Progenitor cell of endocrine pancreas (in vitro differentiated cells): ENCODE results near the gene PUS3. TPM values are rescaled to one million over a fixed set of nuclear protein-coding genes. Genes with fewer than 3 reads are reported as not detected.

Experiments
- DNase-seq: peaks from one replicate; pipeline ENCODE4 v3.0.0; 2021; ENCODE audit warnings: low spot score; ENCODE audit not compliant: unreplicated experiment
- H3K27ac Mint-ChIP-seq: 2 replicates; pipeline ENCODE4 v1.8.0; 2021; ENCODE audit warnings: mild to moderate bottlenecking, moderate library complexity, mixed read lengths
- H3K27me3 Mint-ChIP-seq: 2 replicates; pipeline ENCODE4 v1.8.0; 2021; ENCODE audit warnings: mixed read lengths
- H3K36me3 Mint-ChIP-seq: 2 replicates; pipeline ENCODE4 v1.8.0; 2022; ENCODE audit warnings: mixed read lengths; ENCODE audit not compliant: insufficient read depth
- H3K4me1 Mint-ChIP-seq: 2 replicates; pipeline ENCODE4 v1.8.0; 2021; ENCODE audit warnings: low read depth, mixed read lengths
- H3K4me3 Mint-ChIP-seq: 2 replicates; pipeline ENCODE4 v1.8.0; 2021; ENCODE audit warnings: low read depth, mild to moderate bottlenecking, moderate library complexity, mixed read lengths
- H3K9me3 Mint-ChIP-seq: 2 replicates; pipeline ENCODE4 v1.8.0; 2021; ENCODE audit warnings: low read depth, mixed read lengths
- long read RNA-seq: library from polyadenylated mRNA; unstranded; transcript quantifications from one replicate; pipeline ENCODE4 v2.0.0, GENCODE V29; 2020
- total RNA-seq: library from RNA; stranded (reverse); gene quantifications from 2 replicates; pipeline ENCODE4 v1.2.1, GENCODE V29; 2021
- TF ChIP-seq, protein P1 (sequence below): fragments of 200-600 bp; sonication (generic); IDR thresholded peaks from one replicate; pipeline ENCODE4 v1.5.0; 2021; ENCODE audit warnings: antibody characterized with exemption, mild to moderate bottlenecking; ENCODE audit not compliant: unreplicated experiment

The PUS3 gene
- total RNA-seq, result 12.4 and 12.7 TPM in 2 replicates
- long read RNA-seq, transcript PUS3-201 (4 exons, 1,843 nt), result major isoform, 62 of 80 reads
- long read RNA-seq, partial matches to known transcripts, result 0 of 80 reads
- long read RNA-seq, other reads (novel, unspliced or antisense), result 9 of 80 reads

- Mint-ChIP-seq H3K36me3 (peaks cover 10% of the 10 kb centered on the region), H3K4me1 (peaks cover 13% of the 10 kb centered on the region), H3K27ac (peak within 1 kb of the TSS; percentile 94), H3K4me3 (peak within 1 kb of the TSS; percentile 98), H3K27me3 (peaks cover 24% of the 10 kb centered on the region), H3K9me3 (no peaks in the 10 kb centered on the region)
- TF ChIP-seq, protein P1, sequence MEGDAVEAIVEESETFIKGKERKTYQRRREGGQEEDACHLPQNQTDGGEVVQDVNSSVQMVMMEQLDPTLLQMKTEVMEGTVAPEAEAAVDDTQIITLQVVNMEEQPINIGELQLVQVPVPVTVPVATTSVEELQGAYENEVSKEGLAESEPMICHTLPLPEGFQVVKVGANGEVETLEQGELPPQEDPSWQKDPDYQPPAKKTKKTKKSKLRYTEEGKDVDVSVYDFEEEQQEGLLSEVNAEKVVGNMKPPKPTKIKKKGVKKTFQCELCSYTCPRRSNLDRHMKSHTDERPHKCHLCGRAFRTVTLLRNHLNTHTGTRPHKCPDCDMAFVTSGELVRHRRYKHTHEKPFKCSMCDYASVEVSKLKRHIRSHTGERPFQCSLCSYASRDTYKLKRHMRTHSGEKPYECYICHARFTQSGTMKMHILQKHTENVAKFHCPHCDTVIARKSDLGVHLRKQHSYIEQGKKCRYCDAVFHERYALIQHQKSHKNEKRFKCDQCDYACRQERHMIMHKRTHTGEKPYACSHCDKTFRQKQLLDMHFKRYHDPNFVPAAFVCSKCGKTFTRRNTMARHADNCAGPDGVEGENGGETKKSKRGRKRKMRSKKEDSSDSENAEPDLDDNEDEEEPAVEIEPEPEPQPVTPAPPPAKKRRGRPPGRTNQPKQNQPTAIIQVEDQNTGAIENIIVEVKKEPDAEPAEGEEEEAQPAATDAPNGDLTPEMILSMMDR, result no peak
- peak; percentile 63 for DNase-seq
These were observed at the start of gene PUS3 for GRCh38 chr11:125902927-125903710. Gene PUS3 (minus strand): TSS chr11:125903206. CDS start chr11:125896284, 6,922 bp downstream.

- no peak for DNase-seq
- H3K36me3 Mint-ChIP-seq, result no peaks in the 10 kb centered on the region
- H3K4me1 Mint-ChIP-seq, result peaks cover 8% of the 10 kb centered on the region
- no peaks in the 10 kb centered on the region for H3K27me3 Mint-ChIP-seq
- no peak overlapping the region for H3K27ac Mint-ChIP-seq
- H3K4me3 Mint-ChIP-seq, result no peak overlapping the region
- H3K9me3 Mint-ChIP-seq, result no peaks in the 10 kb centered on the region
- TF ChIP-seq, protein P1, result no peak
These were observed 49.6 kb upstream of the PUS3 start for GRCh38 chr11:125952559-125952958.

DNA sequence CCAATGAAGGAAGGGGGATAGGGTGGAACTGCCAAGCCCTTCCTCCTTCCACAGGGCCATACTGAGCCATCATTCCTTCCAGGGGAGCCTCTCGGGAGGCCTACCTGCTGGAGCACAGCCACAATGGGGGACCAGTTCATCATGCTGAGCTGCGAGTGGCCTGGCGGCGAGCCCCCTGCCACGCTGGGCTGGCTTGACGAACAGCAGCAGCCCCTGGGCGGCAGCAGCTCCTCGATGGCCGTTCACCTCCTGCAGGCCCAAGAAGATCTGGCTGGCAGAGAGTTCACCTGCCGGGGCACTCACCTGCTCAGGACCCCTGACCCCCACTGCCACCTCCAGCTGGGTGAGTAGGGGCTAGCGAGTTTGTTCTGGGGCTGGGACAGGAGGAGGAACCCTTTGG lies 48.7 kb upstream of the PUS3 start:
- Mint-ChIP-seq H3K4me3 (no peak overlapping the region), H3K36me3 (no peaks in the 10 kb centered on the region)
- no peak for DNase-seq

GRCh38 chr11:125950696-125951651 lies 48.0 kb upstream of the PUS3 start:
- TF ChIP-seq, protein P1, result no peak
- Mint-ChIP-seq H3K27me3 (no peaks in the 10 kb centered on the region), H3K36me3 (no peaks in the 10 kb centered on the region), H3K27ac (no peak overlapping the region), H3K4me1 (peaks cover 8% of the 10 kb centered on the region), H3K9me3 (no peaks in the 10 kb centered on the region), H3K4me3 (no peak overlapping the region)
- DNase-seq, result no peak

More for the DNA sequence above, 48.7 kb upstream of the PUS3 start:
- Mint-ChIP-seq H3K9me3 (no peaks in the 10 kb centered on the region), H3K27me3 (no peaks in the 10 kb centered on the region), H3K27ac (no peak overlapping the region), H3K4me1 (peaks cover 8% of the 10 kb centered on the region)
- TF ChIP-seq, protein P1, result no peak

- no peak overlapping the region for H3K27ac Mint-ChIP-seq
- H3K4me3 Mint-ChIP-seq, result no peak overlapping the region
- no peaks in the 10 kb centered on the region for H3K27me3 Mint-ChIP-seq
- no peaks in the 10 kb centered on the region for H3K9me3 Mint-ChIP-seq
- TF ChIP-seq, protein P1, result no peak
- no peak for DNase-seq
- H3K36me3 Mint-ChIP-seq, result no peaks in the 10 kb centered on the region
- H3K4me1 Mint-ChIP-seq, result peaks cover 13% of the 10 kb centered on the region
These were observed 47.1 kb upstream of the PUS3 start for GRCh38 chr11:125950178-125950490.
